AG04450 (cell line): ENCODE measurements around the gene GPR132. TPM values are rescaled to one million over a fixed set of nuclear protein-coding genes. Genes with fewer than 3 reads are reported as not detected.

ENCODE experiments used
- CTCF ChIA-PET: fragments of 300-600, 350-600 bp; formaldehyde crosslinking; extraction: SDS; loops from one replicate; lab custom pipeline; 2022; ENCODE audit warnings: antibody characterized with exemption, inconsistent platforms; lab: Charles Lee
- POLR2A ChIA-PET: fragments of 350-600 bp; formaldehyde crosslinking; extraction: SDS; loops from one replicate; lab custom pipeline; 2021; ENCODE audit warnings: antibody characterized with exemption, inconsistent platforms; lab: Yijun Ruan, JAX
- DNase-seq: peaks from one replicate; pipeline ENCODE4 v3.0.0-alpha.2; 2011; ENCODE audit warnings: low read depth, low spot score
- H3K27ac ChIP-seq: one replicate; pipeline ENCODE4 v1.5.1; 2012; ENCODE audit warnings: low read depth, low read length, control low read depth
- H3K27me3 ChIP-seq: one replicate; pipeline ENCODE4 v1.6.0; 2012; ENCODE audit warnings: low read length; ENCODE audit not compliant: control insufficient read depth, insufficient read depth
- H3K4me3 ChIP-seq: 2 replicates; pipeline ENCODE4 v1.5.1; 2011; ENCODE audit warnings: mild to moderate bottlenecking, low read depth, low read length, control low read depth
- H3K9me3 ChIP-seq: 2 replicates; pipeline ENCODE4 v1.5.1; 2012; ENCODE audit warnings: low read length; ENCODE audit not compliant: control insufficient read depth, insufficient read depth
- CTCF ChIP-seq: IDR thresholded peaks from 2 replicates; pipeline ENCODE4 v1.5.1; 2011; ENCODE audit warnings: low read depth, low read length, control low read depth, inconsistent platforms
- polyA plus RNA-seq: library from polyadenylated mRNA; depleted of rRNA; stranded (reverse); fragments of >200 nt; gene quantifications from 2 replicates; pipeline ENCODE4 v1.2.3, GENCODE V29; 2011

The GPR132 gene
- polyA plus RNA-seq, 1 experiment = 0.07 TPM

GRCh38 chr14:105045710-105046326, 19.4 kb downstream of the GPR132 start:
- Histone ChIP-seq H3K27me3 (peaks cover 13% of the 10 kb centered on the region), H3K9me3 (no peaks in the 10 kb centered on the region; the same call in 1 of the 2 replicates), H3K4me3 (no peak overlapping the region), H3K27ac (no peak overlapping the region)
- ChIA-PET CTCF (interaction anchor here (0.6 to 5.2 kb wide), 46 partner anchors 8 to 324 kb away, joined by 3 to 127 read pairs (median 4); partner anchors contain the start of genes AHNAK2, CDCA4, CLBA1 and GPR132), POLR2A (interaction anchor here (0.9 to 1.2 kb wide), 2 partner anchors 25 to 41 kb away, joined by 3 read pairs; partner anchors contain the start of gene CDCA4)
- peak; percentile 99 for TF ChIP-seq CTCF
- DNase-seq = peak; percentile 44

GRCh38 chr14:105043641-105044040, 21.6 kb downstream of the GPR132 start:
- H3K9me3 ChIP-seq = no peaks in the 10 kb centered on the region; the same call in 1 of the 2 replicates
- CTCF ChIA-PET = interaction anchor here (2.7 to 5.2 kb wide), 2 partner anchors 69 to 145 kb away, joined by 20 to 127 read pairs; no protein-coding TSS in a partner anchor
- peaks cover 13% of the 10 kb centered on the region for H3K27me3 ChIP-seq
- no peak for TF ChIP-seq CTCF
- no peak for DNase-seq
- H3K4me3 ChIP-seq = no peak overlapping the region
- POLR2A ChIA-PET = no interaction called here
- H3K27ac ChIP-seq = no peak overlapping the region

GRCh38 chr14:105042813-105043212, 22.4 kb downstream of the GPR132 start:
- Histone ChIP-seq H3K27me3 (peaks cover 13% of the 10 kb centered on the region), H3K9me3 (no peaks in the 10 kb centered on the region; the same call in 1 of the 2 replicates), H3K4me3 (no peak overlapping the region), H3K27ac (no peak overlapping the region)
- TF ChIP-seq CTCF = no peak
- no peak for DNase-seq
- ChIA-PET POLR2A (no interaction called here), CTCF (interaction anchor here (1.0 kb wide), 1 partner anchor 67 kb away, joined by 4 read pairs; no protein-coding TSS in a partner anchor)

- DNase-seq = no peak
- Histone ChIP-seq H3K9me3 (no peaks in the 10 kb centered on the region; the same call in 1 of the 2 replicates), H3K4me3 (no peak overlapping the region), H3K27ac (no peak overlapping the region), H3K27me3 (peaks cover 11% of the 10 kb centered on the region)
- ChIA-PET POLR2A (interaction anchor here (0.6 kb wide), 1 partner anchor 56 kb away, joined by 3 read pairs; the partner anchor contains the start of gene CLBA1), CTCF (interaction anchor here (0.6 to 1.0 kb wide), 3 partner anchors 44 to 118 kb away, joined by 4 read pairs; no protein-coding TSS in a partner anchor)
- TF ChIP-seq CTCF = no peak
Observed at GRCh38 chr14:105041841-105042765, 23.1 kb downstream of the GPR132 start.
